AG09319 (cell line): Measurements from ENCODE around the gene MYCBPAP.
"Not testable (repeated sequence)": the region's sequence is repeated elsewhere in the genome, so short reads cannot be mapped to it uniquely, and the experiment has no call there.

Experiments
- DNase-seq: peaks from one replicate; pipeline ENCODE4 v3.0.0-alpha.2; 2010; ENCODE audit warnings: low read depth; ENCODE audit errors: extremely low read depth
- TF ChIP-seq, protein P1 (sequence below): IDR thresholded peaks from 2 replicates; pipeline ENCODE4 v1.5.1; 2011; ENCODE audit warnings: low read depth, mild to moderate bottlenecking, inconsistent platforms, low read length, moderate library complexity

Gene MYCBPAP

DNA sequence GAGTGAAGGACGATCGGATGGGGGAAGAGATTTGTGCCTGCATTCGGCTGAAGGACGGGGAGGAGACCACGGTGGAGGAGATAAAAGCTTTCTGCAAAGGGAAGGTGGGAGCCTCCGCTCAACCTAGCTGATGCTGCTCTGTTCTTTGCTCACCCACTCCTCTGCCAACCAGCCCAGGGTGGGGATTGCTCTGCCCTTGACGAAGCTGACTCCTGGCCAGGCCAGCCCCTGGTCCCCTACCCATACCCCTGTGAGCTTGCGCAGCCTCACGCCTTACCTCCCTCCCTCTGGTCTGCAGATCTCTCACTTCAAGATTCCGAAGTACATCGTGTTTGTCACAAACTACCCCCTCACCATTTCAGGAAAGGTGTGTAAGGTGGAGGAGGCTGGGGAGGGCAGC is 34.3 kb upstream of the MYCBPAP start:
- TF ChIP-seq, protein P1, sequence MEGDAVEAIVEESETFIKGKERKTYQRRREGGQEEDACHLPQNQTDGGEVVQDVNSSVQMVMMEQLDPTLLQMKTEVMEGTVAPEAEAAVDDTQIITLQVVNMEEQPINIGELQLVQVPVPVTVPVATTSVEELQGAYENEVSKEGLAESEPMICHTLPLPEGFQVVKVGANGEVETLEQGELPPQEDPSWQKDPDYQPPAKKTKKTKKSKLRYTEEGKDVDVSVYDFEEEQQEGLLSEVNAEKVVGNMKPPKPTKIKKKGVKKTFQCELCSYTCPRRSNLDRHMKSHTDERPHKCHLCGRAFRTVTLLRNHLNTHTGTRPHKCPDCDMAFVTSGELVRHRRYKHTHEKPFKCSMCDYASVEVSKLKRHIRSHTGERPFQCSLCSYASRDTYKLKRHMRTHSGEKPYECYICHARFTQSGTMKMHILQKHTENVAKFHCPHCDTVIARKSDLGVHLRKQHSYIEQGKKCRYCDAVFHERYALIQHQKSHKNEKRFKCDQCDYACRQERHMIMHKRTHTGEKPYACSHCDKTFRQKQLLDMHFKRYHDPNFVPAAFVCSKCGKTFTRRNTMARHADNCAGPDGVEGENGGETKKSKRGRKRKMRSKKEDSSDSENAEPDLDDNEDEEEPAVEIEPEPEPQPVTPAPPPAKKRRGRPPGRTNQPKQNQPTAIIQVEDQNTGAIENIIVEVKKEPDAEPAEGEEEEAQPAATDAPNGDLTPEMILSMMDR = no peak
- DNase-seq = no peak

DNA sequence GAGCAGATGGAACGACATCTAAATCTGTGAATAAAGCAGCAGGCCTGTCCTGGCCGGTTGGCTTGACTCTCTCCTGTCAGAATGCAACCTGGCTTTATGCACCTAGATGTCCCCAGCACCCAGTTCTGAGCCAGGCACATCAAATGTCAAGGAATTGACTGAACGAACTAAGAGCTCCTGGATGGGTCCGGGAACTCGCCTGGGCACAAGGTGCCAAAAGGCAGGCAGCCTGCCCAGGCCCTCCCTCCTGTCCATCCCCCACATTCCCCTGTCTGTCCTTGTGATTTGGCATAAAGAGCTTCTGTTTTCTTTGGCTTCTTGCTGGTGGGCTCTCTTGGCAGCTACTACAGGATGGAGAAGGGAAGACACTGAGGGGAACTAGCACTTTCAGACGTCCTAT is 33.7 kb upstream of the MYCBPAP start:
- TF ChIP-seq, protein P1 = no peak

DNA sequence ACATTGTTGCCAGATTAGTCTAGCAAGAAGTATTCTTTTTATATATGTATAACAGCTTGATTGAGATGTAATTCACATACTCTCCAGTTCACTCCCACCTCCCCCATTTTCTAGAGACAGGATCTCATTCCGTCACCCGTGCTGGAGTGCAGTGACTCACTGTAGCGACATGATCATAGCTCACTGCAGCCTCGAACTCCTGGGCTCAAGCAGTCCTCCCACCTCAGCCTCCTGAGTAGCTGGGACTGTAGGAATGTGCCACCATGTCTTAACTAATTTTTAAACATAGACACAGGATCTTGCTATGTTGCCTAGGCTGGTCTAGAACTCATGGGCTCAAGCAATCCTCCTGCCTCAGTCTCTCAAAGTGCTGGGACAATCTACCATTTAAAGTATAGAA is 32.9 kb upstream of the MYCBPAP start:
- TF ChIP-seq, protein P1 = no peak
- DNase-seq = no peak

More for the DNA sequence above, 33.7 kb upstream of the MYCBPAP start:
- DNase-seq = no peak

DNA sequence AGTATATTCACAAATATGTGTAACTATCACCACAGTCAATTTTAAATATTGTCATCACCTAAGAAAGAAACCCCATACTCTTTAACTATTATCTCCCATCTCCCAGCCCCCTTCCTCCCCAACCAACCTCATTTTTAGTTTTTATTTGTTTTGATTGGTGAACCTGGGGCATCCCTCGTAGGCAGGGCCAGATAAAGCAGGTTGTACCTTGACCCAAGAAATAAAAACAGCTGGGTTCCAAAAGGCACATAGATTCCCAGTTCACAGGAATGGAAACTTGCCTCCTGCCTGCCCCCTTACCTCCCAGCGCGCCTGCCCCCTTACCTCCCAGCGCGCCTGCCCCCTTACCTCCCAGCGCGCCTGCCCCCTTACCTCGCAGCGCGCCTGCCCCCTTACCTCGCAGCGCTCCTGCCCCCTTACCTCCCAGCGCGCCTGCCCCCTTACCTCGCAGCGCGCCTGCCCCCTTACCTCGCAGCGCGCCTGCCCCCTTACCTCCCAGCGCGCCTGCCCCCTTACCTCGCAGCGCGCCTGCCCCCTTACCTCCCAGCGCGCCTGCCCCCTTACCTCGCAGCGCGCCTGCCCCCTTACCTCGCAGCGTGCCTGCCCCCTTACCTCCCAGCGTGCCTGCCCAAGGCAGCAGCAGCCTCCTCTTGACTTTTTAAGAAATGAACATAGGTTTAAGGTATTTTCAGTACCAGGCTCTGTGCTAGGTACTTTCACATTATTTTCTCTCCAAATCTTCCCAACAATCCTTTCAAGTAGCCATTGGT is 32.3 kb upstream of the MYCBPAP start:
- not testable (repeated sequence) for DNase-seq

DNA sequence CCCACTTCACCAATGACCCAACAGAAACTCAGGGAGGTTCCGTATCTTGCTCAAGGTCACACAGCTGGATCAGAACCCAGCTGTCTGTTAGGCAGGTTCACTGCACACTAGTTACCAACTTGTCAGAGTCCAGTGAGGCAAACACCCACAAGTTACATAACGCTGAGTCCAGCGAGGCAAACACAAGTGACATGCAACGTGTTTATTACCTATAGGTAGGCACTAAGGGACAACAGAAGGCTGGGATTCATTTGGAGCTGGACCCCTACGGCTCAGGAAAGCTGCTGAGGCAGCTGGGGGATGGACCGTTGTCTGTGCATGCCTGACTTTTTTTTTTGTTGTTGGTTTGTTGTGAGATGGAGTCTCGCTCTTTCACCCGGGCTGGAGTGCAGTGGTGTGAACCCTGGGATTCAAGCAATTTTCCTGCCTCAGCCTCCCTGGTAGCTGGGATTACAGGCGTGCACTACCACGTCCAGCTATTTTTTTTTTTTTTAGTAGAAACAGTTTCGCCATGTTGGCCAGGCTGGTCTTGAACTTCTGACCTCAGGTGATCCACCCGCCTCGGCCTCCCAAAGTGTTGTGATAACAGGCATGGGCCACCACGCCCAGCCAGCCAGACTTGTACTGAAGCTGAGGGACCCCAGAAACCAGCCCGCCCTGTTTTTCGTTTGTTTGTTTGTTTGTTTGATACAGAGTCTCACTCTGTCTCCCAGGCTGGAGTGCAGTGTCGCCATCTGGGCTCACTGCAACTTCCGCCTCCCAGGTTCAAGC is 31.5 kb upstream of the MYCBPAP start:
- DNase-seq = no peak
- TF ChIP-seq, protein P1 = no peak

DNA sequence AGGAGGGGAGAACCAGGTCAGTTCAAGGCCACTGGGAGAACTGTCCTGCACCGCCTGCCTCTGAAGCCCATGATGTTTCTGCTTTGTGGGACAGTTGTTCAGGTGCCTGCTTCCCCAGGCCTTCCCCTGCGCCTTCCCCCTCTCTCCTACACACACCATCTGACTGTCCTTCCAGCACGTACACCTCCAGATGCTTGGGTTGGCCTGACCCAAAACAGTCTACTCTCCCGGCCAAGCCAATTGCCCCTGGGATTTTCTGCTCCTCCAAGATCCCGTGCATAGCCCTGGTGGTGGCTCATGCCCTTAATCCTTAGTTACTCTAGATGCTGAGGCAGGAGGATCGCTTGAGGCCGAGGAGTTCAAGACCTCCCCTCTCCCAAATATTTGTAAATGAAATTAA is 30.3 kb upstream of the MYCBPAP start:
- TF ChIP-seq, protein P1 = no peak
- DNase-seq = no peak

DNA sequence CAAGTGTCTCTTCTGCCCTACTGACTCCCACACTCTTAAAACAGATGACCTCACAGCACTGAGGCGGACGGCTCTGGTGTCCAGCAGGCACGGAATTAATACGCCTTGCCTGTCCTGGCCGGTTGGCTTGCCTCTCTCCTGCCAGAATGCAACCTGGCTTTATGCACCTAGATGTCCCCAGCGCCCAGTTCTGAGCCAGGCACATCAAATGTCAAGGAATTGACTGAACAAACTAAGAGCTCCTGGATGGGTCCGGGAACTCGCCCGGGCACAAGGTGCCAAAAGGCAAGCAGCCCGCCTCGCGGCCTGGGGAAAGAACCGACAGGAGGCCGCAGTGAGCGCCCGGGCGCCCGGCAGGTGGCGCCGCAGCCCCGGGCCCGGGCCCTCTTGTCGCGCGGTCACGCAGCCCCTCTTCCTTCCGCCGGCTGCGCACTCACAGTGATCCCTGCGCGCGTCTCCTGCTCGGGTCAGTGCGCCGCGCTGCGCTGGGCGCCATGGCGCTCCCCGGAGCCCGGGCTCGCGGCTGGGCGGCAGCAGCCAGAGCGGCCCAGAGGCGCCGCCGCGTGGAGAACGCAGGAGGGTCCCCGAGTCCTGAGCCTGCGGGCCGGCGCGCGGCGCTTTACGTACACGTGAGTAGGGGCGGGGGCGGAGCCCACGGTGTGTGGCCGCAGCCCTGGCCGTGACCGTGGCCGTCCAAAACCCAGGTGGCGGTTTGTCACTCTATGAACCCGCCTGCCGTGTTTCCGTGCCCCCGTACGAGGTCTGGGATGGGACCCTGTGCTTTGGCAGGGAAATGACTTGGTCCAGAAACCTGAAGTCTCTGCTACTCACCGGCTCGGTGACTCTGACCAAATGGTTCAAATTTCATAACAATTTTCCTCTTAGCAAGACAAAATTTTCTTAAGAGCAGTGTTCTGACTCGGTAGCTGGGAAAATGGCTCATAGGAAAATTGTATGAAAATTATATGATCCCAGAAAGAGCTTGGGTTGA is 29.6 kb upstream of the MYCBPAP start, which contains the start of gene RSAD1:
TSS of gene RSAD1 (plus strand) at position 470 of the 991 bp plus-strand sequence. CDS start at position 495, 25 bp downstream.
- TF ChIP-seq, protein P1 = peak; percentile 37
- peak; percentile 78 for DNase-seq
